Tibial nerve (tissue), 4 donors: ENCODE data around the gene ADGRG2.

ENCODE experiments used
- EP300 ChIP-seq, 2 donors: sonication (generic); formaldehyde crosslinking; IDR thresholded peaks; one replicate each; pipeline ENCODE4 v1.6.1; 2017; ENCODE audit warnings: antibody characterized with exemption in 2 of 2, mild to moderate bottlenecking in 1 of 2
- POLR2A ChIP-seq, 2 donors: fragments of 450-650 bp; IDR thresholded peaks; one replicate each; pipeline ENCODE4 v1.6.1; 2017; ENCODE audit warnings: antibody characterized with exemption in 2 of 2, mild to moderate bottlenecking in 2 of 2, moderate library complexity in 2 of 2
- TF ChIP-seq, protein P1 (sequence below), 5 experiments: fragments of 200-600 bp in 3 of 5; fragments of 450-650 bp in 2 of 5; sonication (generic) in 3 of 5; IDR thresholded peaks; one replicate each; pipeline ENCODE4 v1.5.1; 2016 to 2019; ENCODE audit warnings: antibody characterized with exemption in 5 of 5, mild to moderate bottlenecking in 3 of 5, moderate library complexity in 2 of 5

- TF ChIP-seq, protein P1, sequence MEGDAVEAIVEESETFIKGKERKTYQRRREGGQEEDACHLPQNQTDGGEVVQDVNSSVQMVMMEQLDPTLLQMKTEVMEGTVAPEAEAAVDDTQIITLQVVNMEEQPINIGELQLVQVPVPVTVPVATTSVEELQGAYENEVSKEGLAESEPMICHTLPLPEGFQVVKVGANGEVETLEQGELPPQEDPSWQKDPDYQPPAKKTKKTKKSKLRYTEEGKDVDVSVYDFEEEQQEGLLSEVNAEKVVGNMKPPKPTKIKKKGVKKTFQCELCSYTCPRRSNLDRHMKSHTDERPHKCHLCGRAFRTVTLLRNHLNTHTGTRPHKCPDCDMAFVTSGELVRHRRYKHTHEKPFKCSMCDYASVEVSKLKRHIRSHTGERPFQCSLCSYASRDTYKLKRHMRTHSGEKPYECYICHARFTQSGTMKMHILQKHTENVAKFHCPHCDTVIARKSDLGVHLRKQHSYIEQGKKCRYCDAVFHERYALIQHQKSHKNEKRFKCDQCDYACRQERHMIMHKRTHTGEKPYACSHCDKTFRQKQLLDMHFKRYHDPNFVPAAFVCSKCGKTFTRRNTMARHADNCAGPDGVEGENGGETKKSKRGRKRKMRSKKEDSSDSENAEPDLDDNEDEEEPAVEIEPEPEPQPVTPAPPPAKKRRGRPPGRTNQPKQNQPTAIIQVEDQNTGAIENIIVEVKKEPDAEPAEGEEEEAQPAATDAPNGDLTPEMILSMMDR (IDR thresholded peaks at IDR 0.05) = no peak
- no peak for TF ChIP-seq EP300 (IDR thresholded peaks at IDR 0.05)
- TF ChIP-seq POLR2A (IDR thresholded peaks at IDR 0.05) = no peak
These were observed 148.6 kb downstream of the ADGRG2 start for GRCh38 chrX:18973527-18974192.
